ENCODE measurements around the gene ENKD1. TPM values are rescaled to one million over a fixed set of nuclear protein-coding genes. Genes with fewer than 3 reads are reported as not detected.

ENKD1 gene
- total RNA-seq, 1 donor from 2014 or later, result 6.9 TPM

DNA sequence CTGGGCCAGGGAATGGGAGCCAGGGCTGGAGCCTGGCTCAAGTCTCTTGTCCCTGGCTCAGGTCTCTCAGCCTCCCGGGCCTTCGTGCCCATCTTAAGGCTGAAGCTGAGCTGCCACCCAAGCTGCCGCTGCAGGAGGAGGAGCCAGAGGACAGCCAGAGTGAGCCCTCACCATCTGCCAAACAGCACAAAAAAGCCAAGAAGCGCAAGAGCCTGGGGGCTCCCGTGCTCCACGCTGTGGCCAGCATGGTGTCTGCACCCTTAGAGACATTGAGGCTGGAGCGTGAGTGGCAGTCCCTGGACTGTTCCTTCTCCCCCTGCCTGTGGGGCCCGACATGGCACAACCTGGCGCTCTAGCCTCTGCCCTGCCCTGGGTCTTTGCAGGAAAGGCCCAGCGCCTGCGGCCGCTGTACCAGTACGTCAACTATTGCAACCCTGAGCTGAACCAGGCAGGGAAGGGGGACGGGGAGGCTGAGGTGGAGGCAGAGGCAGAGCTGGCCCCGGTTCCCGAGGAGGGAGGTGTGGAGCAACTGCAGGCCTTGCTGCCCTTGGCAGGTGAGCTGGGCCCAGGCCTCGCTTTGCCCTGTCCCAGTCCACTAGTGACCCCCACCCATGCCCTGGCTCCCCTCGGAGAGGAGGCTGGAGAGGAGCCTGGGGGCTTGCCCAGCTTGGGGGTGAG, 1.4 kb upstream of the ENKD1 start:
- no peak for TF ChIP-seq EZH2phosphoT487 (IDR thresholded peaks at IDR 0.05)
- TF ChIP-seq, protein P1, sequence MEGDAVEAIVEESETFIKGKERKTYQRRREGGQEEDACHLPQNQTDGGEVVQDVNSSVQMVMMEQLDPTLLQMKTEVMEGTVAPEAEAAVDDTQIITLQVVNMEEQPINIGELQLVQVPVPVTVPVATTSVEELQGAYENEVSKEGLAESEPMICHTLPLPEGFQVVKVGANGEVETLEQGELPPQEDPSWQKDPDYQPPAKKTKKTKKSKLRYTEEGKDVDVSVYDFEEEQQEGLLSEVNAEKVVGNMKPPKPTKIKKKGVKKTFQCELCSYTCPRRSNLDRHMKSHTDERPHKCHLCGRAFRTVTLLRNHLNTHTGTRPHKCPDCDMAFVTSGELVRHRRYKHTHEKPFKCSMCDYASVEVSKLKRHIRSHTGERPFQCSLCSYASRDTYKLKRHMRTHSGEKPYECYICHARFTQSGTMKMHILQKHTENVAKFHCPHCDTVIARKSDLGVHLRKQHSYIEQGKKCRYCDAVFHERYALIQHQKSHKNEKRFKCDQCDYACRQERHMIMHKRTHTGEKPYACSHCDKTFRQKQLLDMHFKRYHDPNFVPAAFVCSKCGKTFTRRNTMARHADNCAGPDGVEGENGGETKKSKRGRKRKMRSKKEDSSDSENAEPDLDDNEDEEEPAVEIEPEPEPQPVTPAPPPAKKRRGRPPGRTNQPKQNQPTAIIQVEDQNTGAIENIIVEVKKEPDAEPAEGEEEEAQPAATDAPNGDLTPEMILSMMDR (IDR thresholded peaks at IDR 0.05), result peak; percentile 67
- no peak for TF ChIP-seq EZH2 (IDR thresholded peaks at IDR 0.05)
- peak; percentile 93 for DNase-seq (ENCODE audit: low spot score)
- Histone ChIP-seq H3K9me3 (ENCODE audit: low read depth) (no peaks in the 10 kb centered on the region), H4K20me1 (ENCODE audit: low read depth) (peaks cover 37% of the 10 kb centered on the region), H3K4me1 (peaks cover 13% of the 10 kb centered on the region), H3F3A (ENCODE audit: low read depth) (peaks cover 17% of the 10 kb centered on the region), H3K4me3 (no peak overlapping the region), H3K79me2 (ENCODE audit: low read depth) (no peaks in the 10 kb centered on the region), H2AFZ (replicated peaks) (no peak overlapping the region), H3K27me3 (peaks cover 5% of the 10 kb centered on the region), H3K36me3 (no peaks in the 10 kb centered on the region), H3K27ac (no peak overlapping the region), H3K9ac (no peak overlapping the region), H3K4me2 (peak overlapping the region; percentile 91)
- H3K4me1 Mint-ChIP-seq, result peaks cover 29% of the 10 kb centered on the region
- H3K27ac Mint-ChIP-seq, result no peak overlapping the region
- peaks cover 10% of the 10 kb centered on the region for H3K36me3 Mint-ChIP-seq
- H3K27me3 Mint-ChIP-seq (ENCODE audit: insufficient read depth, low read depth), result peaks cover 7% of the 10 kb centered on the region
- no peaks in the 10 kb centered on the region for H3K9me3 Mint-ChIP-seq
- peak overlapping the region; percentile 84 for H3K4me3 Mint-ChIP-seq

DNA sequence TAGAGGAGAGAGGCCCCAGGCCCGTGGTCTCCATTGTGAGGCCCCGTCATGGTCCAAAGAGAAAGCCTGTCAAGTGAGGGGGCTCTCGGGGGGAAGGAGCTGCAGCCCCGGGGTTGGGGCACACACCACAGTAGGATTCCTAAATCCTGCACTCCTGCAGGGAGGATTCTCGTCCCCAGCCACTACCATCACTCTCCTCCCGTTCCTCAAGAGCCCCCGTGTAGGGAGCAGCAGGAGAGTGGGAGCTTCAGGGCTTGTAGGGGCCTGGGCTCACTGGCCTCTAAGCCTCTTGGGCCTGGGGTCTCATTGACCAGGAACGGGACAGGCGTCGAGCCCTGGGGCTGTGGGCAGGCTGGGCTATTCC, 885 bp upstream of the ENKD1 start:
- H3K27ac Mint-ChIP-seq, result no peak overlapping the region

DNA sequence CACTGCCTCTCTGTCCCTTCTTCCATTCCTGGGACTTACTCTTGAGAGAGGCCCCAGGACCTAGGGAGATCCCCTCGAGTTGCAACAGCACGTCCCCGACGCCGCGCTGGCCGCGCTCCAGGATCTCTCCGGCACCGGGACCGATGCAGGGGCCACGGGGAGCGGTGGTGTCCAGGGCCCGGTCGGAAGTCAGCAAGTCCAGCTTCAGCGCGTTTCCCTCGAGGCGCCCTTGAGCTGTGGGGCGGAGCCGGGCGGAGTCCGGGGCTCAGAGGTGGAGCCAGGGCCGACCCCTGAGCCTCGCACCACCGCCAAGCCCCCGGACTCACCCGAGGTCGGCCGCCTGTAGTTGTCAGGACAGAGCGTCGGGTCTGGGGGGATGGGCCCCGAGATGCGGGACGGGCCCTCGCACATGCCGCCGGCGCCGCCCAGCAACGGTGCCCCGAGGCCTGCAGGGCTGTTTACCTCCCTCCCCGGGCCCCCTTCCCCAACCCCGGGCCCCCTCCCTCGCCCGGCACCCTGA, 458 bp downstream of the ENKD1 start:
- Histone ChIP-seq H3K4me3 (peak overlapping the region; percentile 90), H3K9me3 (ENCODE audit: low read depth) (no peaks in the 10 kb centered on the region), H3K36me3 (no peaks in the 10 kb centered on the region), H2AFZ (replicated peaks) (peak overlapping the region; percentile 48), H3K4me1 (peaks cover 18% of the 10 kb centered on the region), H3K79me2 (ENCODE audit: low read depth) (no peaks in the 10 kb centered on the region), H3F3A (ENCODE audit: low read depth) (peaks cover 31% of the 10 kb centered on the region), H3K9ac (no peak overlapping the region), H3K27me3 (peaks cover 8% of the 10 kb centered on the region), H3K27ac (no peak overlapping the region), H4K20me1 (ENCODE audit: low read depth) (peaks cover 55% of the 10 kb centered on the region), H3K4me2 (peak overlapping the region; percentile 91)
- DNase-seq (ENCODE audit: low spot score), result peak; percentile 79
- H3K27me3 Mint-ChIP-seq (ENCODE audit: insufficient read depth, low read depth), result peaks cover 7% of the 10 kb centered on the region
- H3K27ac Mint-ChIP-seq, result no peak overlapping the region
- TF ChIP-seq EZH2 (IDR thresholded peaks at IDR 0.05), result no peak
- TF ChIP-seq, protein P1 (IDR thresholded peaks at IDR 0.05), result no peak
- TF ChIP-seq EZH2phosphoT487 (IDR thresholded peaks at IDR 0.05), result no peak
- peaks cover 32% of the 10 kb centered on the region for H3K4me1 Mint-ChIP-seq
- H3K9me3 Mint-ChIP-seq, result no peaks in the 10 kb centered on the region
- peaks cover 10% of the 10 kb centered on the region for H3K36me3 Mint-ChIP-seq
- peak overlapping the region; percentile 85 for H3K4me3 Mint-ChIP-seq

More for the DNA sequence above, 885 bp upstream of the ENKD1 start:
- peaks cover 10% of the 10 kb centered on the region for H3K36me3 Mint-ChIP-seq
- Histone ChIP-seq H3K36me3 (no peaks in the 10 kb centered on the region), H4K20me1 (ENCODE audit: low read depth) (peaks cover 42% of the 10 kb centered on the region), H3K4me3 (peak overlapping the region; percentile 90), H3F3A (ENCODE audit: low read depth) (peaks cover 18% of the 10 kb centered on the region), H3K9me3 (ENCODE audit: low read depth) (no peaks in the 10 kb centered on the region), H3K27ac (no peak overlapping the region), H3K27me3 (peaks cover 5% of the 10 kb centered on the region), H3K79me2 (ENCODE audit: low read depth) (no peaks in the 10 kb centered on the region), H3K9ac (no peak overlapping the region), H3K4me1 (peaks cover 13% of the 10 kb centered on the region), H2AFZ (replicated peaks) (no peak overlapping the region), H3K4me2 (peak overlapping the region; percentile 91)
- H3K9me3 Mint-ChIP-seq, result no peaks in the 10 kb centered on the region
- DNase-seq (ENCODE audit: low spot score), result no peak
- TF ChIP-seq EZH2phosphoT487 (IDR thresholded peaks at IDR 0.05) (no peak), EZH2 (IDR thresholded peaks at IDR 0.05) (no peak)
- TF ChIP-seq, protein P1 (IDR thresholded peaks at IDR 0.05), result no peak
- H3K4me3 Mint-ChIP-seq, result peak overlapping the region; percentile 84
- peaks cover 7% of the 10 kb centered on the region for H3K27me3 Mint-ChIP-seq (ENCODE audit: insufficient read depth, low read depth)
- peaks cover 27% of the 10 kb centered on the region for H3K4me1 Mint-ChIP-seq
